BJ (cell line): ENCODE measurements around the gene FBXW2. TPM values are rescaled to one million over a fixed set of nuclear protein-coding genes. Genes with fewer than 3 reads are reported as not detected.

ENCODE experiments used
- CTCF ChIA-PET: fragments of 350-600 bp; formaldehyde crosslinking; extraction: SDS; loops from one replicate; lab custom pipeline; 2021; ENCODE audit warnings: antibody characterized with exemption, inconsistent platforms; lab: Yijun Ruan, JAX
- POLR2A ChIA-PET: fragments of 300-600 bp; sonication (Branson Sonifier 250); formaldehyde crosslinking; extraction: SDS; loops from one replicate; lab custom pipeline; 2021; ENCODE audit warnings: antibody characterized with exemption; lab: Charles Lee
- DNase-seq: peaks from one replicate; pipeline ENCODE4 v3.0.0-alpha.2; 2011; ENCODE audit warnings: low read depth
- H3K27me3 ChIP-seq: 2 replicates; pipeline ENCODE4 v1.6.0; 2011; ENCODE audit warnings: low read length; ENCODE audit not compliant: control insufficient read depth, insufficient read depth
- H3K36me3 ChIP-seq: 2 replicates; pipeline ENCODE4 v1.5.1; 2011; ENCODE audit warnings: low read length; ENCODE audit not compliant: control insufficient read depth, insufficient read depth
- H3K4me3 ChIP-seq: 2 replicates; pipeline ENCODE4 v1.5.1; 2011; ENCODE audit warnings: low read depth, mild to moderate bottlenecking, control low read depth, low read length
- polyA plus RNA-seq: library from polyadenylated mRNA; depleted of rRNA; stranded (reverse); fragments of >200 nt; gene quantifications from 2 replicates; pipeline ENCODE4 v1.2.3, GENCODE V29; 2011
- TF ChIP-seq, protein P1 (sequence below): IDR thresholded peaks from 2 replicates; pipeline ENCODE4 v1.5.1; 2011; ENCODE audit warnings: low read depth, mild to moderate bottlenecking, control low read depth, inconsistent platforms, low read length, moderate library complexity; ENCODE audit not compliant: insufficient read depth

FBXW2 gene
- polyA plus RNA-seq, 1 experiment, result 40.8 TPM

DNA sequence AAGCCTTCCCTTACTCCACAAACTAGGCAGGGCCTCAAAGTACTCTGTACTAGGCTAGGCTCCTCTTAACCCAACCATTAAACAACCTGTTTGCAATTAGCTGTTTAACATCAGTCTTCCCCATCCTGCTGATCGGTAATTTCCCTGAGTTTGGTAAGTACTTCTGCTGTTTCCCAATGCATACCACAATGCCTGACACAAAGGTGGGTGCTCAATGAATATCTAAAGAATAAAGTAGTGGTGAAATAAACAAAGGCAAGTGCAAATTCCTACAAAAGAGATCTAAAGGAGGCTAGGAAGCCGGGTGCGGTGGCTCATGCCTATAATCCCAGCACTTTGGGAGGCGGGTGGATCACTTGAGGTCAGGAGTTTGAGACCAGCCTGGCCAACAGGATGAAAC, 25.0 kb downstream of the FBXW2 start:
- TF ChIP-seq, protein P1, sequence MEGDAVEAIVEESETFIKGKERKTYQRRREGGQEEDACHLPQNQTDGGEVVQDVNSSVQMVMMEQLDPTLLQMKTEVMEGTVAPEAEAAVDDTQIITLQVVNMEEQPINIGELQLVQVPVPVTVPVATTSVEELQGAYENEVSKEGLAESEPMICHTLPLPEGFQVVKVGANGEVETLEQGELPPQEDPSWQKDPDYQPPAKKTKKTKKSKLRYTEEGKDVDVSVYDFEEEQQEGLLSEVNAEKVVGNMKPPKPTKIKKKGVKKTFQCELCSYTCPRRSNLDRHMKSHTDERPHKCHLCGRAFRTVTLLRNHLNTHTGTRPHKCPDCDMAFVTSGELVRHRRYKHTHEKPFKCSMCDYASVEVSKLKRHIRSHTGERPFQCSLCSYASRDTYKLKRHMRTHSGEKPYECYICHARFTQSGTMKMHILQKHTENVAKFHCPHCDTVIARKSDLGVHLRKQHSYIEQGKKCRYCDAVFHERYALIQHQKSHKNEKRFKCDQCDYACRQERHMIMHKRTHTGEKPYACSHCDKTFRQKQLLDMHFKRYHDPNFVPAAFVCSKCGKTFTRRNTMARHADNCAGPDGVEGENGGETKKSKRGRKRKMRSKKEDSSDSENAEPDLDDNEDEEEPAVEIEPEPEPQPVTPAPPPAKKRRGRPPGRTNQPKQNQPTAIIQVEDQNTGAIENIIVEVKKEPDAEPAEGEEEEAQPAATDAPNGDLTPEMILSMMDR, result no peak
- DNase-seq, result no peak
- no peak overlapping the region for H3K4me3 ChIP-seq
- no peaks in the 10 kb centered on the region for H3K27me3 ChIP-seq
- H3K36me3 ChIP-seq, result peaks cover 6% of the 10 kb centered on the region
- ChIA-PET POLR2A (no interaction called here), CTCF (interaction anchor here (1.0 to 5.1 kb wide), 3 partner anchors 9 to 16 kb away, joined by 3 to 45 read pairs (median 3); no protein-coding TSS in a partner anchor)

DNA sequence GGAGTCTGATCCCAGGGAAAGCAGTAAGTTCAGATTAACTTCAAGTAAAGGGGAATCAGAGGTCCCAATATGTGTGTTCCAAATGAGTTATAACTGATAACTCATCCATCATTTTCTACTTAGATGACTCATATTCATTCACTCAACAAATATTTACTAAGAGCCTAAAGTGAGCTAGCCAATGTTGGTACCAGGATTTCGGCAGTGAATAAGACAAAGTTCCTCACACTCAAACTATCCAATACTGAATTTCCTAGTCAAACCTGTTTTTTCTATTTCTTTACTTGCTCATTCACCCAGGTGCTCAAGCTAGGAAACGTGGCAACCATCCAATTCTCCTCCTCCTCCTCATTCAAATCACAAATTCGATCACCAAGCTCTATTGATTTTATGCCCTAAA, 25.8 kb downstream of the FBXW2 start:
- ChIA-PET CTCF (interaction anchor here (1.0 to 5.1 kb wide), 2 partner anchors 10 to 11 kb away, joined by 3 to 45 read pairs; no protein-coding TSS in a partner anchor), POLR2A (no interaction called here)
- Histone ChIP-seq H3K4me3 (no peak overlapping the region), H3K36me3 (peaks cover 8% of the 10 kb centered on the region), H3K27me3 (no peaks in the 10 kb centered on the region)
- TF ChIP-seq, protein P1, result no peak
- no peak for DNase-seq

DNA sequence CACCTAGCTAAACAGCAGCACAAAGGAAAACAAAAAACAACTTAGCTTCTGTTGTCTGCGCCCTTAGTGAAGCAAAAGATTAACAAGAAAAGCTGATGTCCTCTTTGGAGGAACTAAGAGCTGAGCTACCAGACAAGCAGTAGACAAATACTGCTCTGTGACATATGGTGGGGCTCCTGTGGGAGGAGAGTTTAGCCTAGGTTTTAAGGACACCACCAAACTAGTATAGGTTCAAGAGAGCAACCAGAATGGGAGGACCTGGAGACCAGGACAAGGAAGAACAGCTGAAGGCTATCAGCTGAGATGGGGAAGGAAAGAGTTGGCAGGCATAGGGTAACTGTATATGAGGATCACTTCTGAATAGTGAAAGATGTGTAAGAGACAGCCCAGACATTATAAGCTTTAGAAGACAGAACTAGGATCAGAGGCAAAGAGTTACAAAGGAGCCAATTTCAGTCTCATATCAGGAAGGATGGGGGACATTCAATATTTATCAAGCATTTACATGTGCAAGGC, 27.2 kb downstream of the FBXW2 start:
- Histone ChIP-seq H3K4me3 (no peak overlapping the region), H3K27me3 (no peaks in the 10 kb centered on the region), H3K36me3 (peaks cover 6% of the 10 kb centered on the region)
- ChIA-PET CTCF (interaction anchor here (0.6 to 5.1 kb wide), 3 partner anchors 10 to 220 kb away, joined by 3 to 45 read pairs (median 5); no protein-coding TSS in a partner anchor), POLR2A (interaction anchor here (0.5 kb wide), 1 partner anchor 27 kb away, joined by 3 read pairs; no protein-coding TSS in a partner anchor)
- DNase-seq, result no peak
- TF ChIP-seq, protein P1, result no peak

- TF ChIP-seq, protein P1, result no peak
- Histone ChIP-seq H3K27me3 (no peaks in the 10 kb centered on the region), H3K36me3 (peaks cover 8% of the 10 kb centered on the region), H3K4me3 (no peak overlapping the region)
- ChIA-PET CTCF (interaction anchor here (5.1 kb wide), 1 partner anchor 8 kb away, joined by 45 read pairs; no protein-coding TSS in a partner anchor), POLR2A (no interaction called here)
- DNase-seq, result no peak
Measured at GRCh38 chr9:120764476-120764875, 28.7 kb downstream of the FBXW2 start.

DNA sequence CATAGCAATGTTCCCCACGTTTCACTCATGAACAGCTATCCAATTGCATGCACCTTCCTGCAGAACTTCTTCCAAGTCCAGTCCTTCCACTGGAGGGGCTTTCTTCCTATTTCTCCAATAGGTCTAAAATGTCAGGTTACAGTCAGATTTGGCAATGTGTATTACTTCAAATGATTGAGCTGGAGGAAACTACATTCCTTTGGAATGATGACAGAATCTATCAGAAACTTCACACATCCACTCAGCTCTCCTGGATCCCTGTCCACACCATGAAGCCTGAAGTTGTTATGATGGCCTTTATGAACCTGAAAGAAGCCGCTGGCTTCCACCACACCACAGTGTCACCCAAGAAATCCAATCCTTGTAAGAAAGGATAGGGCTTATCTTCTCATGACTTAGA, 32.2 kb downstream of the FBXW2 start:
- TF ChIP-seq, protein P1, result no peak

More for the DNA sequence above, 32.2 kb downstream of the FBXW2 start:
- peaks cover 8% of the 10 kb centered on the region for H3K36me3 ChIP-seq
- H3K27me3 ChIP-seq, result no peaks in the 10 kb centered on the region
- no peak for DNase-seq
- ChIA-PET CTCF (interaction anchor here (1.1 to 2.5 kb wide), 2 partner anchors 176 to 216 kb away, joined by 3 to 9 read pairs; no protein-coding TSS in a partner anchor), POLR2A (no interaction called here)
- H3K4me3 ChIP-seq, result no peak overlapping the region
